Islet precursor cell (in vitro differentiated cells): ENCODE measurements around the gene TAF6.
A peak's percentile ranks its signal among the peaks of the same experiment; 100 is the strongest.

Experiments
- DNase-seq: peaks from one replicate; pipeline ENCODE4 v3.0.0-alpha.2; 2018

The TAF6 gene

DNA sequence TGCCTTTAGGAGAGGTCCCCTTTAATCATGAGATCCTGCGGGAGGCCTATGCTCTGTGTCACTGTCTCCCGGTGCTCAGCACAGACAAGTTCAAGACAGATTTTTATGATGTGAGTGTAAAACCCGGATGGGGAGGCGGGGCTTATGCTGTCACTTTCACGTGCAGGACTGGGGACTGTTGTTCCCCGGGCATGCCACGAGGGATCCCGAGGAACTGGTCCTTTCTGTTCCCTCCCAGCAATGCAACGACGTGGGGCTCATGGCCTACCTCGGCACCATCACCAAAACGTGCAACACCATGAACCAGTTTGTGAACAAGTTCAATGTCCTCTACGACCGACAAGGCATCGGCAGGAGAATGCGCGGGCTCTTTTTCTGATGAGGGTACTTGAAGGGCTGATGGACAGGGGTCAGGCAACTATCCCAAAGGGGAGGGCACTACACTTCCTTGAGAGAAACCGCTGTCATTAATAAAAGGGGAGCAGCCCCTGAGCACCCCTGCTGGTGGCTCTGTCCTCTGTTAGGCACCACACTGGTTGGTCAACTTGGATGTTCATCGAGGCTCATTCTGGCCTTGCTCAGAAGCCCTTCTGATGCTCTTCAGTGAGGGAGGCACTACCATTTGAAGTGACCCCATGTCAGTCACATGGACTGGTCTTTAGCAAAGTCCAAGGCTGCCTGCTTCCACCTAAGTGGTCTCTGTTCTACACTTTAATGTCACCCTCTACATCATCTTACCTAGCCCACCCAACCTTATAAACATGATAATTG lies 27.6 kb downstream of the TAF6 start:
- peak; percentile 77 for DNase-seq

DNA sequence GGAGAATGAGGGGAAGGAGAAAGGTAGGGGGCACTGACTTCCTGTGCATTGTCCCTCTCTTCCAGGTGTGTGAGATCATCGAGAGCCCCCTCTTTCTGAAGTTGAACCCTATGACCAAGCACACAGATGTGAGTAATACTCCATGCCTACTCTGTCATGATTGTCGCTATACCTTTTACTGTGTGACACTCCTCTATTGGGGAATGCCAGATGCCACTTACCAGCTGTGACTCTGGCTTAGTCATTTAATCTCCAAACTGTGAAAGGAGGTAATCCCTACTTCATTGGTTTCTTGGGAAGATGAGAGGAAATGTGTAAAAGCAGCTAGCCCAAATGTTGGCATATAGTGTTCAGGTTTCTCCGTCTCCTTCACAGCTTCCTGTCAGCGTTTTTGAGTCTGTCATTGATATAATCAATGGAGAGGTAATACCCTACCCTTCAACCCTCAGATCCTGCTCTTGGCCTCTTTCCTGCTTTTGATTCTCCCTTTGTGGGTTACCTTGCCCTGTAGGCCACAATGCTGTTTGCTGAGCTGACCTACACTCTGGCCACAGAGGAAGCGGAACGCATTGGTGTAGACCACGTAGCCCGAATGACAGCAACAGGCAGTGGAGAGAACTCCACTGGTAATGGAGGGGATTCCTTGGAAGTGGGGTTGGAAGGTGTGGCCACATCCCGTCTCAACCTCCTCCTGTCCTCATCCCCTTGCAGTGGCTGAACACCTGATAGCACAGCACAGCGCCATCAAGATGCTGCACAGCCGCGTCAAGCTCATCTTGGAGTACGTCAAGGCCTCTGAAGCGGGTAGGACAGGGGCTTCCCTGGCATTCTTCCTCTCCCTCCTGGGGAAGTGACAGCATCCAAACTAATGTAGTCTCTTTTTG lies 28.4 kb downstream of the TAF6 start:
- DNase-seq = peak; percentile 53

DNA sequence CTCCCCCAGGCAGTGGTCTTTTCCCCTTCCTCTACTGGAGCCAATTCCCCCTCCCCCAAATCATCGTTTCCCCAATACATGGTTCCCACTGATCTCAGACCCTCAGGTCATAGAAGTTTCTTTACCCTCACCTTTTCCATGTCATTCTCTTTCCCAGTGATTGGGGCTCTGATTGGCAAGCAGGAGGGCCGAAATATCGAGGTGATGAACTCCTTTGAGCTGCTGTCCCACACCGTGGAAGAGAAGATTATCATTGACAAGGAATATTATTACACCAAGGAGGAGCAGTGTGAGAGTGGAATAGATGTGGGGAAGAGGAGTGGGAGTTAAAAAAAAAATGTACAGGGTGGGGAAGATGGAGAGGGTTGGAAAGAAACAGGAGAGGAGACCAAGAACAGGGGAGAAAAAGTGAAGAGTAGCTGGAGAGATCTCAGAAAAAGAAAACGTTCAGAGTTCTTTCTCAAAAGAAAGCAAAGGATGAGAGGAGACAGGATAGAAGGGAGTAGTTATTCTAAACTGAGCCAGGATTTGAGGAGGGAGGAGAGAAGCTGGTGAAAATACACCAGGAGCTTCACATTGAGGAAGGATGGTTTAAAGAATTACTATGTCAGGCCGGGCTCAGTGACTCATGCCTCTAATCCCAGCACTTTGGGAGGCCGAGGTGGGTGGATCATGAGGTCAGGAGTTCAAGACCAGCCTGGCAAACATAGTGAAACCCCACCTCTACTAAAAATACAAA lies 29.5 kb downstream of the TAF6 start:
- DNase-seq = no peak

DNA sequence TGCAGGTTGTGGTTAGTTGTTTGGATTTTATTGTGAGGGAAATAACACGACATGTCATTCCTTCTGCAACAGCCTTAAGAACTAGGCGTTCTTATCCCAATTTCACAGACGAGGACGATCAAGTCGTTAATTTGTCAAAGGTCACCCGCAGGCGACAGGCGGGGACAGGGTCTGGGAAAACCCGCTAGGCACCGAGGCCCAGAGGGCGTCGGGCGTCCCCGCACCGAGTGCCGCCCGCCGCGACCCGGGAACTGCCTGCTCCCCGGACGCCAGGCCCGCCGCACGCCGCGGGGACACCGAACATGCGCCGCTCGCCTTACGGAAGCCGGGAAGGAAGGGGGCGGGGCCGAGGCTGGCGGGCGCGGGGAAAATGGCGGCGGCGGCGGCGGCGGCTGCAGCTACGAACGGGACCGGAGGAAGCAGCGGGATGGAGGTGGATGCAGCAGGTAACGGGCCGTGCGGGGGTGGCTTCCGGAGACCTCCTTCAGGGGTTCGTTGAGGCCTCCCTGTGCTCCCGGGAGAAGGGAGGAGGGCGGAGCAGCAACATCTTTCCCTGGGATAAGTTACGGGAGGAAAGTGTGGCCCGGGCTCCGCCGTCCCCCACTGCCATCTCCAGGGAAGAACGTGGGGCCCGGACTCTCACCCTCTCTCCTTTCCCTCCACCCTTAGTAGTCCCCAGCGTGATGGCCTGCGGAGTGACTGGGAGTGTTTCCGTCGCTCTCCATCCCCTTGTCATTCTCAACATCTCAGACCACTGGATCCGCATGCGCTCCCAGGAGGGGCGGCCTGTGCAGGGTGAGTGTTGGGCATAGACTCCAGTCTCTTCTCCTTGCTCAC lies 30.3 kb downstream of the TAF6 start, which contains the start of gene COPS6:
COPS6 (plus strand) TSS at position 349 of the 837 bp plus-strand sequence; CDS start at position 371, 22 bp downstream.
- DNase-seq = peak; percentile 81

DNA sequence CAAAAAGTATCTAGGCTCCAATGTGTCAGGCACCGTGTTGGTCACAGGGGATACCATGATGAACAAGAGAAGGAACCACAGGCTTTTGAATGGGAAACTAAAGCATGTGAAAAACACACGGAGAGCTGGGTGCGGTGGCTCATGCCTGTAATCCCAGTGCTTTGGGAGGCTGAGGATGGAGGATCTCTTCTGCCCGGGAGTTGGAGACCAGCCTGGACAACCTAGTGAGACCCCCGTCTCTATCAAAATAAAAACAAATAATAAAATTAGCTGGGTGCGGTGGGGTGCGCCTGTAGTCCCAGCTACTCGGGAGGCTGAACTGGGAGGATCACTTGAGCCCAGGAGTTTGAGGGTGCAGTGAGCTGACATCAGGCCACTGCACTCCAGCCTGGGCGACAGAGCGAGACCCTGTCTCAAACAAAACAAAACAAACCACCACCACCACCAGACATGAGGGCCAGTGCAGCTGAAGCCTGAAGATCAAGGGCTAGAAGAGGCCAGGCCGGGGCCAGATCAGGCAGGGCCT lies 31.0 kb downstream of the TAF6 start:
- DNase-seq = no peak

DNA sequence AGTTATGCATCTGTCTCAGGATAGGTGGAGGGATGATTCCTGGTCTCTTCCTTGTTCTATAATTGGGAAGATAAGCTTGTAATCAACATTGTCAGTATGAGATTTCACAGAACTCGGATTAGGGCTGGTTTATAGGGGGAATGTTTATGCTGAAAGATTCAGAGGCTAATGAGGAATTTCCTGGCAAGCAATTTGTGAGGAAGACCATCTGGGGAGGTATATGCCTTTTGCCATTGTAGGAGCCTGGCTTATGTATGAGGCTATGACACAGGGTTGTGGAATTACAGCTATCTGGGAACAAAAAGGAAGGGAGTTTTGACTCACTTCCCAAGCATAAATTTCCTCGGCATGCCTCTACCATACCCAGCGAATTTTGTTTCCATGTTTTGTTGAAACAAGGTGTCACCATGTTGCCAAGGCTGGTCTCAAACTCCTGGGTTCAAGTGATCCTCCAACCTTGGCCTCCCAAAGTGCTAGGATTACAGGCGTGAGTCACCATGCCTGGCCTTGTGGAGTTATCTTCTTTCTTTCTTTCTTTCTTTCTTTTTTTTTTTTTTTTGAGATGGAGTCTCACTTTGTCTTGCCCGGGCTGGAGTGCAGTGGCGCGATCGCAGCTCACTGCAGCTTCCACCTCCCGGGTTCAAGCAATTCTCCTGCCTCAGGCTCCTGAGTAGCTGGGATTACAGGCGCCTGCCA lies 32.0 kb downstream of the TAF6 start:
- peak; percentile 86 for DNase-seq

DNA sequence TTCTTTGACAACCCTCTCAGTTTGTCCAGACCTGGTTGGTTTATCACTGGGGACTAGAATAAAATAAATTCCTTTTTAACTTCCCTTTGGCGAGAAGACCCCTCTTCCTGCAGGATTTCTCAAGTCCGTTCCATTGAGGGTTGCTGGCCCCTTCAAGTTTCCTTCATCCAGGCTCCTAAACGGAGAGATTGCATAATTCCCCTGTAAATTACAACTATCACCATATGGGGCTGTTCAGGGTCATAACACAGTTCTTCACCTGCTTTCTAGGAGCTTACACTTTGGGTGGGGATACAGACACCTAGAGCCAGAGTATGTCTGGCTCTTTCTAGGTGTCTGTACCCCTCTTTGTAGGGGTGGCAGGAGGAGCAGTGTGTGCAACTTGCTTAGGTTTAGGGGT lies 33.6 kb downstream of the TAF6 start:
- no peak for DNase-seq

DNA sequence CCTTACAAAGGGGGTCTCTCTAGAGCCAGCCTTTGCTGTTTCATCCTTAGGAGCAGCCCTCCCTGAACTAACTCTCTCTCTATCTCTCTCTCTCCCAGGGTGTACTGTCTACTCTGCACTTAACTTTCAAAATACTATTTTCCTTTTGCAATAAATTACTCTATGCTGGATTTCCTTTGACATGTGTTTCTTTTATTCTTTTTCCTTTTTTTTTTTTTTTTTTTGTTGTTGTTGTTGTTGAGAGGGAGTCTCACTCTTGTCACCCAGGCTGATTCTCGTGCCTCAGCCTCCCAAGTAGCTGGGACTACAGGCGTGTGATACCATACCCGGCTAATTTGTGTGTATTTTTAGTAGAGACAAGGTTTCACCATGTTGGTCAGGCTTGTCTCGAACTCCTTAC lies 36.2 kb downstream of the TAF6 start:
- no peak for DNase-seq

DNA sequence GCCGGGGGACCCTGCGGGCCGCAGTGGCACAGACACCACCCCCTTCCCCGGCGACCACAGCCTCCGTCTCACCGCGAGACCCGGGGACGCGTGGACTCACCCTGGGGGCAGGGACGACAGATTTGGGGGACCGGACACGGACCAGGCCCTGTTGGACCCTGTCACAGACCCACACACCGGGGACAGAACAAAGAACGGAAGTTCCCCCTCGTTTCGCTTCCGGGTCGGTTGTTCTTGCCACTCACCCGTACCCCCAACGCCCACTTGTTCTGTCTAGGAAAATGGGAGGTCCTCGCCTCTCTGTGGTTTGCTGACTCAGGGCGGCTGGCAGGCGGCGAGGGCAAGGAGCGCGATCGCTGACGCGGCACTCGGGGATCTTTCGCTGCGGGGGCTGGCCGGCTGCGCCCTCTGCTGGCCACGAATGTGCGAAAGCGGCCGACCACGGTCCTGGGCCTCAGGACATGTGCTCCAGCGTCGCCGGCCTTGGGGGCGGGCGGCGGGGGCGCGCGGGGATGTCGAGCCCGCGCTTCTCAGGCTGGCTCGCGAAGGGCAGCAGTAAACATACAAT lies 37.5 kb downstream of the TAF6 start, which contains the start of gene ZNF3:
ZNF3 (minus strand) TSS at position 189 of the 568 bp plus-strand sequence. CDS start 4,366 bp downstream, outside the sequence.
- peak; percentile 100 for DNase-seq

DNA sequence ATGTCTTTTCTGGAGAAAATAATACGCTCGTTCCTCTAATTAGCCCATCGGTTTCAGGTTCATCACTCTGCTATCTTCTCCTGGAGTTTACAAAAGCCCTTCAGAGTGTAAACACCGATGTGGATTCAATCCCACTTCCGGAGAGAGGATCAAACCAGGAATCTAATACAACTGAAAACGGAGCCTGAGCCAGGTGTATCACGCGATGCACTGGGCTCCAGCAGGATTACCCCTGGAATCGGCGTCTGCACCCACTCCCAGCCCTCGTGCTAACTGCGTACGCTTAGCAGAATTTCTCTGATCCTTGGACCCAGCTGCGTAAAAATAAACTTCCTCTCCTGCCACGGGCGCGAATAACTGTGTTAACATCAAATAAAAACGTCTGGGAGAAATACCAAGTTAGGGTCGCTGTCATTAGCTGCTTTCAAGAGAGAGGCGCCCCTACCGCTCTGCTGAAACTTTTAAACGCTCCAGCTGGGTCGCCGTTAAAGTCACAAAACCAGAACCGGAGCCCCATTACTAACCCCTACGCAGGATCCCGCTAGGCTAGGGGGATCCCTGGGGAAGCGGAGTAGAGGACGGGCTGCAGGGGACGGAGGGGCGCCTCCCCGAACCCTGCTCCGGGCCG lies 38.1 kb downstream of the TAF6 start:
- no peak for DNase-seq

DNA sequence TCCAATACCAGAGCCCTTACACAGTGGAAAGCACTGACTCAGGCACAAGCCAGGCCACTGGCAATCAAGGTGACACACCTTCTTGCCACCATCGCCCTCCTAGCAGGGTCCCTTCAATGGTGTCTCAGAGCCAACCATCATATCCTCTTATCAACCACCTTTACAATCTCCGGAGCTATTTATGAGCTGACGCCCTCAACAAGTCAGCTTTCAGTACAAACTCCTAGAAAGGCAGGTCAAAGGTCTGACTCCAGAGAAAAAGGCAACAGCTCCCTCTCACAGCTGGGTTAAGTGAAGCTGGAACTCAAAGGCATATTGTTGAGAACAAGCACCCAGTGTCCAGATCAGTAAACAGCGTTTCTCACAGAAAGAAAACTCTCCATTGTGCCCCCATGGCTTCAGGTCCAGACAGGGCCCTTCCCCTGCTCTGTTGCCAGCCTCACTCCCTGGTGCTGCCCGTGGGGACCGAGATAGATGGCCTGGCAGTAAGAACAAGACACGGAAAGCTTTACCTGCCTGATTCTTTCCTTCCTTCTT lies 40.1 kb downstream of the TAF6 start:
- DNase-seq = peak; percentile 39

DNA sequence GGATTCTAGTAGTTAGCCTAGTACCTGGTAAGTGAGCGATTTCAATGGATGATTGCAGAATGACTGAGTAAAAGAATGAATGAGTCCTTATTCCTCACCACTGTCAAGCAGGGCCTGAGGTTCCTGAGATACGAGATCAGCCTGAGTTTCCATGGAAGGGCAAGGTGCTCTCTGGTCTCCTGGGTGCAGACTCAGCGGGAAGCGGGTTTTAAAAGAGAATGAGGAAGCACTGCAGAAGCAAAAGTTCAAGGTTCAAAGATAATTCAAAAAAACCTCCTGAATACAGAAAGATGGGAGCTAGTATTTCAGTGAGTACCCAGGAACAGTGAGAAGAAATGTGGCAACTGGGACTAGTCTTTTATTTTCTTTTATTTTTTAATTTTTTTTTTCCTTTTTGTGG lies 42.0 kb downstream of the TAF6 start:
- DNase-seq = no peak

DNA sequence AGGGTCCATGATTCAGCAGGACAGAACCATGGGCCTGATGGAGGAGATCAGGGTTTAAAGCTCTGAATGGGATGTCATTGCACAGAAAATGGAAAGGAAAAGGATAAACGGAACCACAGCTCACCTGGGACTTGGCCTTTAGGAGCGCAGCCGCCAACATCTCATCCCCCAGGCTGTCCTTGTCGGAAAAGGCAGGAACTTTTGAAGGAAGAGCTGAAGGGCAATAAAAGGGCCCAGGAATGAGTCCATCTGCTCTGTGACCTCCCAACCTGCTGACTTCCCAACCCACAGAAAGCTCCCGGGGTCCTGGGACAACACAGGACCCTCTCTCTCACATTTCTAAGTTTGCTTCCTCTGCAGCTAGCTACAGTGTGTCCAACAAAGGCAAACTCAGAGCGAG lies 43.7 kb downstream of the TAF6 start:
- no peak for DNase-seq

DNA sequence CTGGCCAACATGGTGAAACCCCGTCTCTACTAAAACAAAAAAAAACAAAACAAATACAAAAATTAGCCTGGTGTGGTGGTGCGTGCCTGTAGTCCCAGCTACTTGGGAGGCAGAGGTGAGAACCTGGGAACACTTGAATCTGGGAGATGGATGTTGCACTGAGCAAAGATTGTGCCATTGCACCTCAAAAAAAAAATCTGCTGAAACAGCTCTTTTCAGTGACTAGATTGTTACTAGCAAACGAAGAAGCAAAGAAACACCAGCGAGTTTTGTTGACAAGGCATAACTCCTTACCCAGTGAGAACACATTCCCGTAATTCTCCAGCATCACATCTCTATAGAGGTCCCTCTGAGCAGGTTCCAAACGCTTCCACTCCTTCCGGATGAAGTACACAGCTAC lies 44.3 kb downstream of the TAF6 start:
- no peak for DNase-seq

DNA sequence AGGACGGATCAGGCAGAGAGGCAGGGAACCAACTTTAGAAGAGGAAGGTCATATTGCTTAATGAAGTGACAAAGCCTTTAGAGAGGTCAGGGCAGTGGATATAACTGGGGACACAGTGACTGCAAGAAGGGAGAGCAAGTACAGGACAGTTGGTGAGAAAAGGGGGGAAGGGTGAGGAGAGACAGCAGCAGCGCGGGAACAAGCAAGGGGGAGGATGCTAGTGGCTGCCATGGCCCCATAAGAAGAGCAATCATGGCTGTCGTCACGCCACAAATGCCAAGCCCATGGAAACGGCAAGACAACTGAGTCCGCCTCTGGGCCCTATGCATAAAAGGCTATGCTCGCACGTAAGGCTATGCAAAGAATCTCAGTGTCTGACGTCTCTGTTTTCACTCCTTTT lies 46.7 kb downstream of the TAF6 start:
- no peak for DNase-seq

DNA sequence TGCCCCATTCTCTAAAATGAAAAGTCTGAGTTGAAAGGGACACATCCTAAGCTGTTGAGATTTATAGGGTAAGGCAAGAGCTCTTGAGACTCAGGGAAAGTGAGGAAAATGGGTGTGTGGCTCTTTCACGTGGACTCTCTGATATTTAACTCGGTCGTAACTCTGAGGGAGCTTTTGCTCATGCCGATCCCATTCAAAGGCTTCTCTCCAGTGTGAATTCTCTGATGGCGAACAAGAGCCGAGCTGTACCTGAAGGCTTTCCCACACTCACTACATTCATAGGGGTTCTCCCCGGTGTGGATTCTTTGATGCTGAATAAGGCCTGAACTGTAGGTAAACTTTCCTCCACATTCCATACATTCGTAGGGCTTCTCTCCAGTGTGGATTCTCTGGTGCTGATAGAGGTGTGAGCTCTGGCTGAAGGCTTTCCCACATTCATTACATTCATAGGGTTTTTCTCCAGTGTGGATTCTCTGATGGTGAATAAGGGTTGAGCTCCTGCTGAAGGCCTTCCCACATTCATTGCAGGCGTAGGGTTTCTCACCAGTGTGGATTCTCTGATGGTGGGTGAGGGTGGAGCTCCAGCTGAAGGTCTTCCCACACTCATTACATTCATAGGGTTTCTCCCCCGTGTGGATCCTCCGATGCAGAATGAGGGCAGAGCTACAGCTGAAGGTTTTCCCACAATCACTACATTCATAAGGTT lies 48.0 kb downstream of the TAF6 start:
- DNase-seq = no peak

DNA sequence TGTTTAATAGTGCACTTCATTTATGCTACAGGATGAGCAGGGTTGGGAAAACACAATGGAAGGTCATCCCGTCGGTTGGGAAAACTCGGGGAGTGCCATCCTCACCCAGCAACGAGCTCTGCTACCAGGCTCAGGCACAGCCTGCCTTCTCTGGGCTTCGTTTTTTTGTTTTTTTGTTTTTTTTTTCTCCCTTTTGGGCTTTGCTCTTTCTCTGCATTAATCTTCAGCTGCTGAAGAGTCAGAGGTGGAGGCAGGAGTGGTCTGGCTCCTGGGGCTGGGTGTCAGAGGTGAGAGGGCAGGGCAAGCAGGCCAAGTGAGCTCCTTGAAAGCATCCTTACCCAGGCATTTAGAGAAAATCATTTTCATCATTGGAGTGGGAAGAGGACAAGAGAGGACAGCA lies 49.2 kb downstream of the TAF6 start:
- no peak for DNase-seq

DNA sequence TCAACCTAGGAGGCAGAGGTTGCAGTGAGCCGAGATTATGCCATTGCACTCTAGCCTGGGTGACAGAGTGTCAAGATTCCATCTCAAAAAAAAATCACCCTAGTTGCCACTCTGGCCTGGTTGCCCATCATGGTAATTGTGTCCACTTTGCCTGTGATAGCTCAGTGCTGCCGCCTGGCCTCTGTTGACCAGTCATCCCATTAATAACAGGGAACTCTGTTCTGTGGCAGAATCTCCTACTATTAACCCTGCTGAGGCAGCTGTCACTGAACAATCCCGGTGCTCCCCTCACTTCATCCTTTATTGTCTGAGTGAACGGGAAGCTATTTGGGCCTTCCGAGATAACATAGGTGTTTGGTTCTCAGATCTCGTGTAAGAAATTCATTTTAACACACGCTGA lies 52.2 kb downstream of the TAF6 start:
- no peak for DNase-seq

DNA sequence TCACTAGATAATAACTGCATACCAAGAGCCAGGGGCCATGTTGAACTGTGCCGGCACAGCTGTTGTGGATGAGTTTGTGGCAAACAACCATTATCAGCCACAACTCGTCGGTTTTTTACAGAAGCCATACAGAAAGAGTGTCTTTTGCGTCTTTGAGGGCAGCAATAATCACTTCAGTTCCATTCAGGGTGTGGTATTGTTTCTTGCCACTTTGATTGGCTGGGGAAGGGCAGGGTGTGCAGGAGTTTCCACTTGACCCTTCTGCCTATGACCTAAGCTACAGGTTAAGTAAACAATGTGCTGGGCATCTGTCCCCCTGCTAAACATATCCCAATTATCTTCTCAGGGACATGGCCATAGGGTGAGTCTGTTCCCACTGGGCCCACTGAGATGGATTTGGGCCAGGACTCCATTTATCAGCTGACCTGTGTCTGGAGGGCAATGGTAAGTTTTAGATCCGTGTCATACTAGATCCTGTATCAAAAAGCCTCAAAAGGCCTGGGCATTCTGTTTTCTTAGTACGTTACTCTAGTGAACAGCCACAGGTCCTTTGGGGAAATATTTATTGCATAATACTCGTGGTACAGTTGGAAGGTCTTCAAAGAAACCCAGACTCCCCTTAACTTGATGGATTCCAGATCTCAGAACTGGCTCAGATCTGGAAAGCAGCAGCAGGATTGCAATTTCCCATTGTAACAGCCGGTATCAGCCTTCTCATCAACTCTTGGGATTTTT lies 53.5 kb downstream of the TAF6 start:
- DNase-seq = no peak
